Stimulated activated CD4-positive, alpha-beta T cell treated with anti-CD3 and anti-CD28 coated beads, Interleukin-12 subunit alpha, Interleukin-12 subunit beta, amount 100 ng/mL, for 24 hours (primary cell): Measurements from ENCODE around the gene RERE.
"Not testable (repeated sequence)": the region's sequence is repeated elsewhere in the genome, so short reads cannot be mapped to it uniquely, and the experiment has no call there.

ENCODE experiments used
- DNase-seq, 2 experiments: peaks; one replicate each; pipeline ENCODE4 v3.0.0-alpha.2; 2020; ENCODE audit warnings: low read depth in 2 of 2

Gene RERE

DNA sequence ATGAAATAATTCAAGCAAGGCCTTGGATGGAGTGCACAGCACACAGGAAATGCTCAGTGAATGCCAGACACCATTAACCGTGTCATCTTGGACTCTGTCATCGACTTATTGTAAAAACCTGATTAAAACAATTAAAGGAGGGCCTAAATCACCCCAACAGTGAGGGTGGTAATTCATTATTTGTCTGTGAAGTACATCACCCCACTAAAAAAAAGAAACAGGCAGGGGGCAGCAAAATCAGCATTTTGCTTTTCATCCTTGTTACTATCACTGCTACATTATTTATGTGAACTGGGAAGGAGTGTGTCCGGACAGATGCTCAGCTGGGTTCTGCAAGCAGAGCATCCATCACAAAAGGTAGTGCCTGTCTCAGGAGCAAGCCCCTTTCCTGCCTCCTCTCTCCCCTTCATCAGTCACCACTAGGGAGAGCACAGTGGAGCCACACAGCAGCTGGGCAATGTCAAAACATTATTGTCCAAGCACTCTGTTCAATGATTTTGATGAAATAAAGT lies 98.5 kb downstream of the RERE start:
- no peak for DNase-seq

DNA sequence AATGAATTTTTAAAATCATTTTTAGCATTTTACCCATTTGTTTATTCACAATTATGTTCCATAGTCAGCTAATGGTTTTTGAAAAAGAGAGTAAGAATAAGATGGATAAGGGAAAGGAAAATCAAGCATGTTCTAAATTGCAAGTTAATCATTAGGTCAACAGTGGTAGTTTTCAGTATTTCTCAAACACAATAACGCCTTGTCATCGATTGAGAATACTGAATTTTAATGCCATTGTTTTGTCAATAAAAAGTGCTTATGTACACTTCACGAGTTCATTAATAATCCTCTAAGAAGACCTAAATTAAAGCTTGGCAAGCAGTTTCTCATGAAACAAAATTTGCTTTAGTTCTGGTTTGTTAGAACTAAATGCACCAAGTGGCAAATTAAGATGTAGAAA lies 100.3 kb downstream of the RERE start:
- DNase-seq: no peak

DNA sequence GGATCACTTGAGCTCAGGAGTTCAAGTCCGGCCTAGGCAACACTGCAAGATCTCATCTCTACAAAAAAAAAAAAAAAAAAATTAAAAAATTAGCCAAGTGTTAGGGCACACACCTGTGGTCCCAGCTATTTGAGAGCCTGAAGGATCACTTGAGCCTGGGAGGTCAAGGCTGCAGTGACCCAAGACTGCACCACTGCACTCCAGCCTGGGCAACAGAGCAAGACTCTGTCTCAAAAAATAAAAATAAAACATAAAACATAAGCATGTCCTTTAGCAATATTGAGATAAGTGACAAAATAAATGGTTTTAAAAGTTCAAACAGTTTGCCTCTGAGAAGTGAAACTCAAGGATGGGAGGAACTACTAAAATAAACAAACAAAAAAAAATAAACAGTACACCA lies 101.2 kb downstream of the RERE start:
- no peak for DNase-seq

DNA sequence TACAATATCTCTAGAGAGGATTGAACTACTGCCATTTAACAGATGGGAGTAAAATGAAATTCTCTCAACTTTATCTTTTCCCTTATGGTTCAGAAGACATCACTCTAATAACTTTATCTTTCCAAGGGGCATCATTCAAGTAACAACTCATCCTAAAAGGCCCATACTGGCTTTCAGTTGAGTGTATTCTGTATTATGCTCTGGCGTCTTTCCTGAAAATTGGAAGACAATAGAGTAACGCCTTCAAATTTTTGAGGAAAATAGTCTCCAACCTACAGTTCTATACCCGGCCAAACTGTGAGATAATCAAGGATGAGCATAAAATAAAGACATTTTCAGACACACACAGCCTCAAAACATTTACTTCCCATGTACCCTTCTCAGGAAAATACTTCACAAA lies 103.3 kb downstream of the RERE start:
- no peak for DNase-seq

DNA sequence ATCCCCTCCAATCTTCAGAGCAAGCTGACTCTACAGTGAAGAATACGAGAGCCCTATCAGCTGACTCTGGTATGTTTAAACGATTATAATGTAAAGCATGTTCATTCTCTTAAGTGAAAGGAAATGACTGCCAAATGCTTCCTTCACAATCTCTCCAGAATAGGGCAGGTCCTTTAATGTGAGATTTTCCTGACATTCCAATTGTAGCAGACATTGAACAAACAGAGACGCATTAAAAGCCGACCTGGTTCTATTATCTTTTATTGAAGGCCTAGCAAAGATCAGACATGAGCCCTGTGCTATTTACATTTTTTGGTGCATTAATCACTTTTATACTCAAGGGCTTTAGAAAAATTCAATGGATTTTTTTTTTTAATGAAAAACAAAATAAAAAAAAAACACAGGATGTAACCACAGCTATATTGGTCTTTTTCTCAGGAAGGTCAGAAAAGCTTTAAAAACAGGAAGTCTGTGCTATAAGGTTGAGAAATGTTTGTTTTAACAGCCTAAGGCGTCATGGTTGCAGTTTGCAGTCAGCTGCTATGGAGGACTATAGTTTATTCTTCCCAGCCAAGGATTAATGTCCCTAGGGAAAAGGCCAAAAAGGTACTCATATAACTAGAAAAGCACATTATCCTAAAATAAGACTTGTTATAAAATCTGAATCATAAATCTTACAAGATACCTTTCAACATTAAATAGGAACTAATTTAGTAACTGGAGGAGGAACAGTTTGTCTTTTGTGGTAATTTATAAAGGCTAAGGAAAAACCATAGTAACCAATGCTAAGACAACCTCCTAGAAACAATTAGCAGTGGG lies 104.8 kb downstream of the RERE start:
- no peak for DNase-seq

DNA sequence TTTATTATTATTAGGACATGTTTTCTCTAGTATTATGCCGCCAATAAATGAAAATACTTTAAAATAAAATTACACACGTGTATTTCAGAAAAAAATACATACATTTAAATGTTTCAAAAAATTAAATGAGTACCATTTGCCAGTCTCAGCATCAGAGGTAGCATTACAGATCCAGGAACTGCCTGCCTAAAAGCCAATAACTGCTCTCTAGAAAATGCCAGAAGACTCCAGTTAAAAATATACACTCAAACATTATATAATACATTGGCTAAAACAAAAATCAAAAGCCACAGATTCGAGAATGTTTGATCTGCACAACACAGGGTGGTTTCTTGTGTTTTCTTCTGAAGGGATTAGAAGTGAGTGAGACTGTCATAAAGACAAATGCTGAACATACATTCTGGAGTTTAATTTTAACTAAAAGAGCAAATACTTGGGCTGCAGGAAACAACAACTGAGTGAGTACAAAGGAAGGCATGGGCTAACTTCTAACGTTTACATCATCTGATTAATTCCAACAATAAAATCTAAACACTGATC lies 105.5 kb downstream of the RERE start:
- no peak for DNase-seq

DNA sequence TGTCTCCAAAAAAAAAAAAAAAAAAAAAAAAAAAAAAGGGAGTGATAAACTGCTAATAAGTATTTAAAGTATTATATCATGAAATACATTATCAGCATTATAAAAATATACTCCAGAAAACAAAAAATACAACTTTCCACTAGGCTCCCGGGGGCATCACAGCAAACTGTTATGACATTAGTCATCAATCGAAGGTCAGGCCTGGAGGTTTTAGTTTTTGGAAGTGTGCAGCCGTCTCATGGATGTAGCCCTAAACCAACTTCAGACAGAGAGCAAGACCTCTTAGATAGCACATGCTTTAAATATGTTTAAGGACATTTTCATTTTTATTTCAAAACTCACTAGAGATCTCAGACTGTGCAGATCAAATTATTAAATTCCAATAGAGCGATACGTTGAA lies 106.3 kb downstream of the RERE start:
- DNase-seq: no peak

DNA sequence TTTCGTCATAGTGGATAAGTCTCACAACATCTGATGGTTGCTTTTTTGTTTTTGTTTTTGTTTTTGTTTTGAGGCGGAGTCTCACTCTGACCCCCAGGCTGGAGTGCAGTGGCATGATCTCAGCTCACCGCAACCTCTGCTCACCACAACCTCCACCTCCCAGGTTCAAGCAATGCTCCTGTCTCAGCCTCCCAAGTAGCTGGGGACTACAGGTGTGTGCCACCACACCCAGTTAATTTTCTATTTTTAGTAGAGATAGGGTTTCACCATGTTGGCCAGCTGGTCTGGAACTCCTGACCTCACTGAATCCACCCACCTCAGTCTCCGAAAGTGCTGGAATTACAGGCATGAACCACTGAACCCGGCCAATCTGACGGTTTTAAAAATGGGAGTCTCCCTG lies 109.2 kb downstream of the RERE start:
- DNase-seq: no peak

DNA sequence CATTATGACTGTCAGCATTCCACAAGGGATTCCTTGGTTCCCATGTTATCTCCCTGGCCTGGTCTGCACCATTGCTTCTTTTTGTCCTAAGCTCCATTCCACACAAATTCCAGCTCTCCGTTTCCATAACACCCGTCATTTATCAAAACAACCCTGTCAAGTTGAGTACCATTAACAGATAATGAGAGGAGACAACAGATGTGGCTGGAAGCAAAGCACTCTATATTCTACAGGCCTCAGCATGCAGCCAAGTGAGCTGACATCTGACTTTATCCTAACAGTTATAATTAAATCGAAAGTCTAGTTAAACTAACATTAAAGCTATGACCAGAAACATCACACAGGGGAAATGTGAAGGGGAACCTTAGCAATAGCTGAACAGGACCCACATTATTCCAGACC lies 110.4 kb downstream of the RERE start:
- no peak for DNase-seq

DNA sequence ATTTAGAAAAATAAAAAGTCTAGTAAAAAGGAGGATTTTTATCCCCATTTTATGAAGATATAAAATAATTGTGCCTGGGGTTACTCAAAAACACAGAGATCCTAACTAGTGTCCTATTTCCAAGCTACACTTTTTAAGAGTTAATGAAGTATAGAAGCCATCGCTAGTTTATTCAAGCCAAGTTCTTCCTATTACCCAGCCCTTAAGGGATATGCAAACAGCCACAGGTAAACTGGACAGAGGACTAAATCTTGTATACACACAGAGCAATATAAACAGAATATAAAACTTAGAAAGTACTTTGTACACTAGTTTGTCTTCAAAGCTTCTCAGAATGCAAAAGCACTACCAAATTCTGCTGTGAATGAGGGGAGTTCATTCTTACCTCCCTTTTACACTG lies 111.1 kb downstream of the RERE start:
- no peak for DNase-seq

DNA sequence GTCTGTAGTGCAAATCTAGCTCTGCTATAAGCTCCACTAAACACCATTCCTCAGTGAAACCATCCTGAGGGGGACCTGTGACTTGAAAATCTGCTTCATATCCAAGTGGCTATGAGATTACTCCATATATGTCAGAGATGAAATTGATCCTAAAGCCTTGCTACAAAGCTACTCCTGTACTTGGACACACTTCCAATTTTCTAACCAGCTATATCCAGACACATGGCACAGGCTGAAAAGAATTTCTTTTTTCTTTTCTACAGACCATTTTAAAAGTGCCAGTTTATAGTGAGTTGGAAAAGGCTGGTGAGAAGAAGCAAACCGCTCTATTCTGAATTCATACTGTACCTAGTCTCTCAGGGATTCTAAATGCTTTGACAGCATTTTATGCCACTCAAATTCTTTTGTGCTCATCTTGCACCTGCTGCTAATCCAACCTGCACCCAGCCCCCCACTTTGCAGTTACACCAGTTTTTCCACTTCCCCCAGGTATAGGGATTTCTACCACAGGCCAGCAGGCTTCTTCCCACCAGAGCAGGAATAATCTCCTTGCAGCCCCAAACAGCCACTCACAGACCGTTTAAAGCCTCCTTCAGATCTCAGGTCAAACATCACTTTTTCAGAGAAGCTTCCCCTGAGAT lies 112.5 kb downstream of the RERE start:
- DNase-seq: no peak

DNA sequence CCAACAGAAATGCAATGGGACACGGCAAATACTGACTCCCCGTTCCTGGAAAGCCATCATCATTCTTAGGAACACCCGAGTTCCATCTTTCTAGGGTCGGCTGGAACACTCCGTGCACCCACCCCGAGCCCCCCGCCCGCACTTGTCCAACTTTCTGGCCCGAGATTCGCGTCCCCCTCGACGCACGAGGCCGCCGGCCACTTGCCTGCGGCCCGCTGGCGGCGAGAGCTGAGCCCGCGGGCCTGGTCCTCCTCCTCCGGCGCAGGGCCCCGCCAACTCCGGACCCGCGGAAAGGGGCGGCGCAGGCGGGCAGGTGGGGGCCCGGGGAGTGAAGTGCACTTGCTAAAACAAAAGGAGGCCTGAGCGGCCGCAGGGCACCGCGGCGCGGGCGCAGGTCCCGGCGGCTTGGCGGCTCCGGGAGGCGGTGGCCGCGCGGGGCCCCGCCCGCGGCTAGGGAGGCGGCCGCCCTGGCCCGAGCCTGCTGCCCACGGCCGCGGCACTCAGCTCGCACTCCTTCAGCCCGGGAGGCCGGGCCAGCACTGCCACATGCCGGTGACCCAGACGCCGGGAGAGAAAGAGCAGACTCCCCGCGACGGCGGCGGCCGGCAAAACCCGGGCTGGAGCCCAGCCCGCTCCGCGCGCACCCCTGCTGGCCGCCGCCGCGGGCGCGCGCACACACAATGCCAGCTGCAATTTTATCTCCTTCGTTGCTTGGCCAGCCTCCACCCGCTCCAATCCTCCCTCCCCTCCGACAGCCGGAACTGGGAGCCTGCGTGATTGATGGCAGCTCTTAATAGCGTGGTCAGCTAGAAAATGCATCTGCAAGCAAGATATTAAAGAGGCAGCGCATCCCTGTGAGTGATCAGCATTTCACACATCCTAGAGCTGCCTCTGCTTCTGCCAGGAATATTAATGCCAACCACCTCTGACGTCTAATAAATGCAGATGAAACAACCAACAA lies 114.3 kb downstream of the RERE start:
- DNase-seq: peak in 1 of 2 experiments; percentile 55

DNA sequence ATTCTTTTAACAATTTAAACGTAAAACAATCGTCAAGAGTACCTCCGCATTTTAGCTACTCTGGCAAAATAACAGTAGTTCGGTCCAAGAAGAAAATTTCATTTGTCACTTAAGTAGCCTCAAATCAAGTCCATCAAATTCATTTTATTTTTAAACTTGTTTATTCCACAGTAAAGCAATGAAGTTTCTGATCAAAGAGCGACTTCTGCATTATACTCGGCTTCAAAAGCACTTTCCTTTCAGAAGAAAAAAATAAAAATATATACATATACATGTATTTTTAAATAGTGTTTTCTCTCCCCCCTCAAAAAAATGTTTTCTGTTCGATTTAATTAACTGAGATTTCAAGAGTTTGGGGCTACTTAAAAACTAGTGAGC lies 115.0 kb downstream of the RERE start:
- no peak for DNase-seq

DNA sequence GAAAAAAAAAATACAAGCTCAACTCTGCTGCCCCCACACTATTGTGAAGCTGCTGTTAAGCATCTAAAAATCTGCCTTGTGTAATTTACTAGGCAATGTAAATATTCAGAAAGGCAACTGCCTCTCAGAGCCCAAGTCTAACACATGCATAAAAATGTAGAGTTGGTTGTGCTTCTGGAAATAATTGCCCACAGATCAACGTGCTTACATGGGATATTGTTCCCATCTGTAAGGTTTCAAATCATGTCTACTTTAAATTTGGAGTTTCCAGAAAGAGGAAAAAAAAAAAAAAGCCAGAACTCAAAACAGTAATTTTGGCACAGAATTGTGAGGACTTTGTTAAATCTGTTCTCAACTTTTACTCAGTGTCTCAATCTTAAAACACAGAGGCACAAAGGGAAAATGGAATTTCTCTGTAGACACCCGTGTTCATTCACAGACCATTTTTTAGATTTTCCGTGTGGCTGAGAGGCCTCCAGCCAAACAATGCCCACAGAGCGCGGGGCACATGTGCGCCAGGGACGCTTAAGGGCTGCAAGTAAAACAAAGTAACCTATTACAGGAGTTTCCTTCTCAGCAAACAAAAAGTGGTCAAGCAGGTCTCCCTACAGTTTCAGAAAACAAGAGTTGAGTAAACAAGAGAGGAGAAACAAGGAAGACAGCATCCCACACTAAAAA lies 115.5 kb downstream of the RERE start:
- no peak for DNase-seq

DNA sequence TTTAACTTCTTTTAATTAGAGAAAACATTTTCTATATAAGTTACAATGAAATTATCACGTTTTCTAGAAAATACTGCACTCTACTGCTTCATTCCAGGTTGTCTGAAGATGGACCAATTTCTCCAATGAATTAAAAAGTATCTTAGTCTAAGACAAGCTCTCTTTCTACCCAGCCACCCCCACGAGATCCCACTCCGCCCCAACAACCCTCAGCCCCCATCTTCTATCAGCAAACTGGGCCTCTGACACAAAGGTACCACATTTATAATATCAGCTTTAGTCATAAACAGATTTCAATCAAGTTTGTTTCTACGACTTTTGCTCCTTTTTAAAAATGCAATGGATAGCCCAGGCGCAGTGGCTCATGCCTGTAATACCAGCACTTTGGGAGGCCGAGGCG lies 117.8 kb downstream of the RERE start:
- no peak for DNase-seq

DNA sequence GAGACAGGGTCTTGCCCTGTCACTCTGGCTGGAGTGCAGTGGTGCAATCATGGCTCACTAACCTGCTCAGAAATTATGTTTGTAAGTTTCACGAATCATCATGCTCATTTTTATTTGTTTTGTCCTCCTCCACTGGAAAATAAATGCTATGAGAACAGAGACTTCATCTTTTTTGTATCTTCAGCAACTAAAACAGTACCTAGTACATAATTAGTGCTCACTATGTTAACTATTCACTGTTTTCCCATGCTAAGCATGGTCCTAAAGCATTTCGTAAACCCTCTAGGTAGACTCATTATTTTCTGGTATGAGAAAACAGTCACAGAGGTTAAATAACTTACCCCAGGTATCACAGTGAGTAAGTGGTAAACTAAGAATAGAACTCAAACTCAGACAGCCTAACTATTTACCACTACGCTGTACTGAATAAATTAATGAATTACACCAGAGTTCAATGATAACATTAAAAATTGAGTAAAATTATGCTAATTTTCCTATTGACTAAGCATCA lies 118.4 kb downstream of the RERE start:
- no peak for DNase-seq

DNA sequence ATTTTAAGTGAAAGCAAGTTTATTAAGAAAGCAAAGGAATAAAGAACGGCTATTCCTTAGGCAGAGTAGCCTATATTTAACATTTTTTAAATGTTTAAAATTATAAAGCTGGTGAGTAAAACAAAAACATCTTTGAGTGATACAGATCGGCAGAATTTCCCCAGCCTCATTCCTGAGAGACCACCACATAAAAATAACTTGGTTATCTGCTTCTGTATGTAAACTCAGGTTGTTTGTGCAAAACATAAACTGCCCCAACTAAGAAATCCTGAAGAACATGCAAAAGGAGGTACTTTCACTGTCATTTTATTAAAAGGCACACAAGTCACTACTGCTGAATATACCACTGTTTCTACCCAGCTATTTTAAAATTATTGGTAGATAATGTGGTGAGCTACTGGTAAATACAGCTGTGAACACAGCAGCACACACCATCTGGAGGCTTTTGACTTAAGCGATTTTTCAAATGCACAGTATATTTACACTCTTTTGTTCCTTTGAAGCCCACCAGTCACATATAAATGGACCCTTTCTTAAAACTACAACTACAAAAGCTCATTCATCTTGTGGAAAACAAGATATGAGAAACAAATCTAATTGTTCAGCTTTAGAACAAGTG lies 119.3 kb downstream of the RERE start:
- DNase-seq: no peak

DNA sequence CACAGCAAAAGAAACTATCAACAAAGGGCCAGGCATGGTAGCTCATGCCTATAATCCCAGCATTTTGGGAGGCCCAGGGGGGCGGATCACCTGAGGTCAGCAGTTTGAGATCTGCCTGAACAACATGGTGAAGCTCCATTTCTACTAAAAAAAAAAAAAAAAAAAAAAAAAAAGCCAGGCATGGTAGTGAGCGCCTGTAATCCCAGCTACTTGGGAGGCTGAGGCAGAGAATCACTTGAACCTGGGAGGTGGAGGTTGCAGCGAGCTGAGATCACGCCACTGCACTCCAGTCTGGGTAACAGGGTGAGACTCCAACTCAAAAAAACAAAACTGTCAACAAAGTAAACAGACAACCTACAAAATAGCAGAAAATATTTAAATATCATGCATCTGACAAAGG lies 122.0 kb downstream of the RERE start:
- not testable (repeated sequence) for DNase-seq

DNA sequence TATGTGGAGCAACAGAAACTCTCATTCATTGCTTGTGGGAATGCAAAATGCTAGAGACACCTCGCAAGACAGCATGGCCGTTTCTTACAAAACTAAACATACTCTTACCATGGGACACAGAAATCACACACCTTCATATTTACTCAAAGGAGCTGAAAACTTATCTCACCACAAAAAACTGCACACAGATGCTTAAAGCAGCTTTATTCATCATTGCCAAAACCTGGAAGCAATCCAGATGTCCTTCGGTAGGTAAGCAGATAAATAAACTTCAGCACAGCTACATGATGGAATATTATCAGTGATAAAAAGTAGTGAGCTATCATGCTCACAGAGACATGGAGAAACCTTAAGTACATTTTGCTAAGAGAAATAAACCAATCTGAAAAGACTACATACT lies 124.3 kb downstream of the RERE start:
- no peak for DNase-seq

DNA sequence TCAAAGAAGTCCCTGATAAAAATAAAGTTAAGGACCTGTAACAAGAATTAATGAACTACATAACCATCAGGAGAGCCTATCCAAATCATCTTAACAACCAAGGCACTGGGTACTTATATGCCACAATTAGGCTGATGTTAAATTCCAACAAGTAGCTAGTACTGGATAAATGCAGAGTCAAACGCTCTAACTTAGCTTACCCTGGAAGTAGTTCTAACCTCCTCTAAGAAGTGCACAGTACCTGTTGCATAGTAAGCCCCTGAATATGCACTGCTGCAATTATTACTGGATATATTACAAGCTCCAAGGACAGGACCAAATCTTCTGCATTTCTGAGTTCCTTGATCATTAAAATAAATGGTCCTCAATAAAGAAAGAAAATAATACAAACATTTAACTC lies 125.8 kb downstream of the RERE start:
- DNase-seq: no peak

DNA sequence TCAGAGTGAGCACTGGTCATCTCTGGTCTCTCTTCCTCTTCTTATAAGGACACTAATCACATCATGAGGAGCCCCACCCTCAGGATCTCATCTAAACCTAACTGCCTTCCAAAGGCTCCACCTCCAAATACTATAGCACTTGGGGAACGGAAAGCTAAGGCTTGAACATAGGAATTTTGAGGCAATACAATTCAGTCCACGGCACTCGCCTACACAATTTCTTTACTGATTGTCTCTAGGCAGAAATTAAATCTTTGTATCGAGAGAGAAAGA lies 127.3 kb downstream of the RERE start:
- no peak for DNase-seq
